ENCODE data around the gene PCDH19. TPM values are rescaled to one million over a fixed set of nuclear protein-coding genes. Genes with fewer than 3 reads are reported as not detected.

Gene PCDH19
- polyA plus RNA-seq, 1 donor (not counting 4 experiments of a cell fraction or from before 2014, with no cell fraction given), result not detected

- dilution Hi-C loops (cut with MboI; ENCODE audit: extremely low pct_ligation_motif_present, low sequenced_read_pairs), result no loop called here
- no peak overlapping the region for H2AFZ ChIP-seq (ENCODE audit: control insufficient read depth, low read length)
These were observed 2.8 kb downstream of the PCDH19 start for GRCh38 chrX:100407147-100407783.

DNA sequence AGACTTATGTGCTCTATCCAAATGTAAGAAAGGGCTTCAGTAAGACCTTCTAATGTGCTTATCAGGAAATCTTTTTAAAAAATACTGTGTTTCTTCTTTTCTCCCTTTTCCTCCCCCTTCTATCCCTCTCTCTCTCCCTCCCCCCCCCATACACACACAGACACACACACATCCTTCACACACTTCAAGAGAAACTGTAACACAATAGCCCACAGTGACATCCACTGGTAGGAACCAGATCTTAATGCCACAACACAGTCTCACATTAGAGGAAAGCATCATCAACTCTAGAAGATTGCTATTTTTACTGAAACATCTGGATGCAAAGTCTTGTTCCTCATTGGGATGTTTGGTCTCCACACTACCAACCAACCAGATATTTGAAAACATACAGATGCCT, 4.6 kb downstream of the PCDH19 start:
- no peak for TF ChIP-seq EZH2 (IDR thresholded peaks at IDR 0.05; ENCODE audit: low read length)
- Histone ChIP-seq H3K36me3 (ENCODE audit: control insufficient read depth in 2 of 2, extremely low read depth in 1 of 2, insufficient read depth in 2 of 2, low read length in 2 of 2) (no peaks in the 10 kb centered on the region), H3K27ac (ENCODE audit: control insufficient read depth, insufficient read depth, low read length) (no peak overlapping the region), H3K79me2 (ENCODE audit: control insufficient read depth, insufficient read depth, low read length) (no peaks in the 10 kb centered on the region), H2AFZ (ENCODE audit: control insufficient read depth, low read length) (no peak overlapping the region), H3K9me3 (ENCODE audit: control insufficient read depth, low read depth, low read length) (peaks cover 16% of the 10 kb centered on the region), H4K20me1 (ENCODE audit: control insufficient read depth, extremely low read depth, insufficient read depth, low read length) (no peaks in the 10 kb centered on the region), H3K4me1 (ENCODE audit: control insufficient read depth, extremely low read depth, insufficient read depth, low read length) (no peaks in the 10 kb centered on the region), H3K4me2 (ENCODE audit: control insufficient read depth, extremely low read depth, insufficient read depth, low read depth, low read length) (no peak overlapping the region), H3K9ac (ENCODE audit: control insufficient read depth, extremely low read depth, insufficient read depth, low read length) (no peak overlapping the region), H3K27me3 (ENCODE audit: control insufficient read depth, extremely low read depth, insufficient read depth, low read length) (peaks cover 39% of the 10 kb centered on the region), H3K9me1 (ENCODE audit: control insufficient read depth, extremely low read depth, insufficient read depth, low read length) (no peaks in the 10 kb centered on the region), H3K4me3 (ENCODE audit: control insufficient read depth in 2 of 3, extremely low read depth in 1 of 3, insufficient read depth in 2 of 3, low read depth in 1 of 3, low read length in 3 of 3) (no peak overlapping the region)
- FAIRE-seq (no peak), DNase-seq (ENCODE audit: low read depth, low spot score) (no peak)
- dilution Hi-C loops (cut with MboI; ENCODE audit: extremely low pct_ligation_motif_present, low sequenced_read_pairs), result no loop called here

More at GRCh38 chrX:100407147-100407783, 2.8 kb downstream of the PCDH19 start:
- no peak for DNase-seq (ENCODE audit: low read depth, low spot score)
- Histone ChIP-seq H4K20me1 (ENCODE audit: control insufficient read depth, extremely low read depth, insufficient read depth, low read length) (no peaks in the 10 kb centered on the region), H3K27me3 (ENCODE audit: control insufficient read depth, extremely low read depth, insufficient read depth, low read length) (peaks cover 54% of the 10 kb centered on the region), H3K4me3 (ENCODE audit: control insufficient read depth in 2 of 3, extremely low read depth in 1 of 3, insufficient read depth in 2 of 3, low read depth in 1 of 3, low read length in 3 of 3) (no peak overlapping the region), H3K4me2 (ENCODE audit: control insufficient read depth, extremely low read depth, insufficient read depth, low read depth, low read length) (no peak overlapping the region), H3K27ac (ENCODE audit: control insufficient read depth, insufficient read depth, low read length) (no peak overlapping the region), H3K79me2 (ENCODE audit: control insufficient read depth, insufficient read depth, low read length) (no peaks in the 10 kb centered on the region), H3K4me1 (ENCODE audit: control insufficient read depth, extremely low read depth, insufficient read depth, low read length) (no peaks in the 10 kb centered on the region), H3K36me3 (ENCODE audit: control insufficient read depth in 2 of 2, extremely low read depth in 1 of 2, insufficient read depth in 2 of 2, low read length in 2 of 2) (no peaks in the 10 kb centered on the region), H3K9me1 (ENCODE audit: control insufficient read depth, extremely low read depth, insufficient read depth, low read length) (no peaks in the 10 kb centered on the region), H3K9ac (ENCODE audit: control insufficient read depth, extremely low read depth, insufficient read depth, low read length) (no peak overlapping the region), H3K9me3 (ENCODE audit: control insufficient read depth, low read depth, low read length) (peaks cover 16% of the 10 kb centered on the region)
- TF ChIP-seq, protein P1, sequence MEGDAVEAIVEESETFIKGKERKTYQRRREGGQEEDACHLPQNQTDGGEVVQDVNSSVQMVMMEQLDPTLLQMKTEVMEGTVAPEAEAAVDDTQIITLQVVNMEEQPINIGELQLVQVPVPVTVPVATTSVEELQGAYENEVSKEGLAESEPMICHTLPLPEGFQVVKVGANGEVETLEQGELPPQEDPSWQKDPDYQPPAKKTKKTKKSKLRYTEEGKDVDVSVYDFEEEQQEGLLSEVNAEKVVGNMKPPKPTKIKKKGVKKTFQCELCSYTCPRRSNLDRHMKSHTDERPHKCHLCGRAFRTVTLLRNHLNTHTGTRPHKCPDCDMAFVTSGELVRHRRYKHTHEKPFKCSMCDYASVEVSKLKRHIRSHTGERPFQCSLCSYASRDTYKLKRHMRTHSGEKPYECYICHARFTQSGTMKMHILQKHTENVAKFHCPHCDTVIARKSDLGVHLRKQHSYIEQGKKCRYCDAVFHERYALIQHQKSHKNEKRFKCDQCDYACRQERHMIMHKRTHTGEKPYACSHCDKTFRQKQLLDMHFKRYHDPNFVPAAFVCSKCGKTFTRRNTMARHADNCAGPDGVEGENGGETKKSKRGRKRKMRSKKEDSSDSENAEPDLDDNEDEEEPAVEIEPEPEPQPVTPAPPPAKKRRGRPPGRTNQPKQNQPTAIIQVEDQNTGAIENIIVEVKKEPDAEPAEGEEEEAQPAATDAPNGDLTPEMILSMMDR (optimal IDR thresholded peaks at IDR 0.05 in 1 of 3, IDR thresholded peaks at IDR 0.05 in 1 of 3, conservative IDR thresholded peaks at IDR 0.05 in 1 of 3; ENCODE audit: extremely low read depth in 1 of 3, insufficient read depth in 2 of 3, low read length in 3 of 3), result no peak
- no peak for TF ChIP-seq EZH2 (IDR thresholded peaks at IDR 0.05; ENCODE audit: low read length)
- no peak for FAIRE-seq

DNA sequence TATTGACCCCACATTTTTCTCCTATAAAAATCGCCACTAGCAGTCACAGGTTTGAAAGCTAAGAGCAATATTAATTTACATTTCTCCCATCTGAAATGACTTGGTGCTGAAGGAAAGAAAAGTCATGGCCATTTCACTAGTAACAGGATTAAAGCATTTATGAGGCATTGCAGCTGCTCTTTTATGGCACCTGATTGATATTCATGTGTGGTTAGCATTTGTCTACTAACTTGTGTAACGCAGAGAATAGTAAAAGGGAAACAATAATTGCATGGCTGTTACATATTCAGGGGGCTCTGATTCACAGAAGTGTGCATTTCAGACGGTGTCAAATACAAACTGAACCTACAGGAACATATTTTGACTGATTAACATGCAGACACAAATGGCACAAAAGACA, 5.2 kb downstream of the PCDH19 start:
- peaks cover 16% of the 10 kb centered on the region for H3K9me3 ChIP-seq (ENCODE audit: control insufficient read depth, low read depth, low read length)
- H3K36me3 ChIP-seq (ENCODE audit: control insufficient read depth in 2 of 2, extremely low read depth in 1 of 2, insufficient read depth in 2 of 2, low read length in 2 of 2), result no peaks in the 10 kb centered on the region
- H3K4me1 ChIP-seq (ENCODE audit: control insufficient read depth, extremely low read depth, insufficient read depth, low read length), result no peaks in the 10 kb centered on the region
- H3K27me3 ChIP-seq (ENCODE audit: control insufficient read depth, extremely low read depth, insufficient read depth, low read length), result peaks cover 36% of the 10 kb centered on the region
- no peaks in the 10 kb centered on the region for H4K20me1 ChIP-seq (ENCODE audit: control insufficient read depth, extremely low read depth, insufficient read depth, low read length)
- dilution Hi-C loops (cut with MboI; ENCODE audit: extremely low pct_ligation_motif_present, low sequenced_read_pairs), result no loop called here
- H3K27ac ChIP-seq (ENCODE audit: control insufficient read depth, insufficient read depth, low read length), result no peak overlapping the region
- FAIRE-seq (no peak), DNase-seq (ENCODE audit: low read depth, low spot score) (no peak)
- H3K79me2 ChIP-seq (ENCODE audit: control insufficient read depth, insufficient read depth, low read length), result no peaks in the 10 kb centered on the region
- H3K4me3 ChIP-seq (ENCODE audit: control insufficient read depth in 2 of 3, extremely low read depth in 1 of 3, insufficient read depth in 2 of 3, low read depth in 1 of 3, low read length in 3 of 3), result no peak overlapping the region
- H2AFZ ChIP-seq (ENCODE audit: control insufficient read depth, low read length), result no peak overlapping the region
- TF ChIP-seq, protein P1 (optimal IDR thresholded peaks at IDR 0.05 in 1 of 3, IDR thresholded peaks at IDR 0.05 in 1 of 3, conservative IDR thresholded peaks at IDR 0.05 in 1 of 3; ENCODE audit: extremely low read depth in 1 of 3, insufficient read depth in 2 of 3, low read length in 3 of 3), result no peak
- TF ChIP-seq EZH2 (IDR thresholded peaks at IDR 0.05; ENCODE audit: low read length), result no peak
- H3K4me2 ChIP-seq (ENCODE audit: control insufficient read depth, extremely low read depth, insufficient read depth, low read depth, low read length), result no peak overlapping the region
- no peak overlapping the region for H3K9ac ChIP-seq (ENCODE audit: control insufficient read depth, extremely low read depth, insufficient read depth, low read length)
- H3K9me1 ChIP-seq (ENCODE audit: control insufficient read depth, extremely low read depth, insufficient read depth, low read length), result no peaks in the 10 kb centered on the region
